Smooth muscle cell (in vitro differentiated cells): ENCODE data around the gene PPP2CA. TPM values are rescaled to one million over a fixed set of nuclear protein-coding genes. Genes with fewer than 3 reads are reported as not detected.

Source experiments
- DNase-seq: peaks from one replicate; lab custom pipeline; 2025; ENCODE audit not compliant: unreplicated experiment; lab: John Stamatoyannopoulos, UW
- H2AFZ ChIP-seq: fragments of 200-600 bp; sonication (generic); 2 replicates; pipeline ENCODE4 v1.6.0; 2016; ENCODE audit warnings: antibody characterized with exemption, low read depth, mild to moderate bottlenecking
- H3F3A ChIP-seq: fragments of 200-600 bp; sonication (generic); 2 replicates; pipeline ENCODE4 v1.6.0; 2017; ENCODE audit warnings: antibody characterized with exemption, low read depth
- H3K27ac ChIP-seq: fragments of 200-600 bp; sonication (generic); 2 replicates; pipeline ENCODE4 v1.5.1; 2016; ENCODE audit warnings: low read depth, mild to moderate bottlenecking
- H3K27me3 ChIP-seq: fragments of 200-600 bp; sonication (generic); 2 replicates; pipeline ENCODE4 v1.6.1; 2016; ENCODE audit warnings: low read depth, mild to moderate bottlenecking
- H3K36me3 ChIP-seq: fragments of 200-600 bp; sonication (generic); 2 replicates; pipeline ENCODE4 v1.5.1; 2016; ENCODE audit warnings: low read depth
- H3K4me1 ChIP-seq: fragments of 200-600 bp; sonication (generic); 2 replicates; pipeline ENCODE4 v1.5.1; 2016; ENCODE audit warnings: low read depth
- H3K4me2 ChIP-seq: fragments of 200-600 bp; sonication (generic); 2 replicates; pipeline ENCODE4 v1.6.0; 2016; ENCODE audit warnings: mild to moderate bottlenecking
- H3K4me3 ChIP-seq: fragments of 200-600 bp; sonication (generic); 2 replicates; pipeline ENCODE4 v1.5.1; 2016; ENCODE audit warnings: mild to moderate bottlenecking
- H3K79me2 ChIP-seq: fragments of 200-600 bp; sonication (generic); 2 replicates; pipeline ENCODE4 v1.6.0; 2016; ENCODE audit warnings: low read depth, mild to moderate bottlenecking
- H3K9ac ChIP-seq: fragments of 200-600 bp; sonication (generic); 2 replicates; pipeline ENCODE4 v1.6.0; 2016; ENCODE audit warnings: low read depth
- H3K9me3 ChIP-seq: fragments of 200-600 bp; sonication (generic); replicated peaks from 2 replicates; pipeline ENCODE4 v1.5.1; 2016; ENCODE audit warnings: low read depth
- H4K20me1 ChIP-seq: fragments of 200-600 bp; sonication (generic); 2 replicates; pipeline ENCODE4 v1.6.0; 2016; ENCODE audit warnings: low read depth
- CTCF ChIP-seq: fragments of 200-600 bp; sonication (generic); IDR thresholded peaks from 2 replicates; pipeline ENCODE4 v1.5.1; 2017; ENCODE audit warnings: borderline replicate concordance, mild to moderate bottlenecking, antibody characterized with exemption; ENCODE audit not compliant: insufficient read depth, poor library complexity, severe bottlenecking
- WGBS: methylation state at CpG from one replicate; pipeline ENCODE4 v1.1.7; 2016; ENCODE audit warnings: low lambda C conversion rate; 5-methylcytosine and 5-hydroxymethylcytosine counted together
- polyA plus RNA-seq: library from polyadenylated mRNA; unstranded; fragments of >200 nt; fragmentation: Nextera tagmentation; extraction: Ambion mirVana; gene quantifications from 2 replicates; pipeline ENCODE4 v1.2.1, GENCODE V29; 2016
- total RNA-seq: library from RNA; depleted of rRNA; stranded (reverse); fragments of >200 nt; gene quantifications from 2 replicates; pipeline ENCODE4 v1.2.3, GENCODE V29; 2014

PPP2CA gene
- total and polyA plus RNA-seq, 2 experiments from 2014 or later, result 82.4 to 243 TPM

- no peak for DNase-seq
- peak overlapping the region; percentile 88 for H3K4me2 ChIP-seq
- H3F3A ChIP-seq, result peaks cover 4% of the 10 kb centered on the region
- peaks cover 22% of the 10 kb centered on the region for H3K4me1 ChIP-seq
- H3K27me3 ChIP-seq, result no peaks in the 10 kb centered on the region
- peak overlapping the region; percentile 83 for H3K4me3 ChIP-seq
- WGBS, result 51% methylated on average over 5 of the region's 5 CpGs
- H3K9me3 ChIP-seq, result no peaks in the 10 kb centered on the region
- no peak overlapping the region for H2AFZ ChIP-seq
- H3K79me2 ChIP-seq, result peaks cover 36% of the 10 kb centered on the region
- H3K36me3 ChIP-seq, result no peaks in the 10 kb centered on the region
- H3K9ac ChIP-seq, result peak overlapping the region; percentile 100
- TF ChIP-seq CTCF, result no peak
- peak overlapping the region; percentile 100 for H3K27ac ChIP-seq
- peaks cover 30% of the 10 kb centered on the region for H4K20me1 ChIP-seq
Measured at GRCh38 chr5:134227259-134227658, 1.4 kb upstream of the PPP2CA start.

- H3K27ac ChIP-seq, result peak overlapping the region; percentile 100
- H3K9me3 ChIP-seq, result no peaks in the 10 kb centered on the region
- H3K4me1 ChIP-seq, result peaks cover 26% of the 10 kb centered on the region
- peak overlapping the region; percentile 83 for H3K4me3 ChIP-seq
- H3K9ac ChIP-seq, result peak overlapping the region; percentile 100
- H3K36me3 ChIP-seq, result no peaks in the 10 kb centered on the region
- peak overlapping the region; percentile 94 for H2AFZ ChIP-seq
- H4K20me1 ChIP-seq, result peaks cover 36% of the 10 kb centered on the region
- peaks cover 43% of the 10 kb centered on the region for H3K79me2 ChIP-seq
- peaks cover 4% of the 10 kb centered on the region for H3F3A ChIP-seq
- WGBS, result 4% methylated on average over 49 of the region's 51 CpGs
- no peak for DNase-seq
- H3K4me2 ChIP-seq, result peak overlapping the region; percentile 88
- no peaks in the 10 kb centered on the region for H3K27me3 ChIP-seq
- TF ChIP-seq CTCF, result no peak
Measured at GRCh38 chr5:134226441-134227192, 744 bp upstream of the PPP2CA start.

GRCh38 chr5:134224888-134225779 lies 739 bp downstream of the PPP2CA start:
- under 1% methylated on average over 48 of the region's 49 CpGs for WGBS
- H3K36me3 ChIP-seq, result no peaks in the 10 kb centered on the region
- no peaks in the 10 kb centered on the region for H3K9me3 ChIP-seq
- TF ChIP-seq CTCF, result no peak
- H3K4me2 ChIP-seq, result peak overlapping the region; percentile 88
- peak overlapping the region; percentile 83 for H3K4me3 ChIP-seq
- peaks cover 51% of the 10 kb centered on the region for H4K20me1 ChIP-seq
- H3K27me3 ChIP-seq, result no peaks in the 10 kb centered on the region
- peak; percentile 69 for DNase-seq
- peak overlapping the region; percentile 74 for H2AFZ ChIP-seq
- H3K79me2 ChIP-seq, result peaks cover 57% of the 10 kb centered on the region
- H3K27ac ChIP-seq, result peak overlapping the region; percentile 100
- H3F3A ChIP-seq, result peaks cover 4% of the 10 kb centered on the region
- peaks cover 26% of the 10 kb centered on the region for H3K4me1 ChIP-seq
- peak overlapping the region; percentile 100 for H3K9ac ChIP-seq
